Uterus (tissue), 4 donors: ENCODE measurements around the gene TMEM242. TPM values are rescaled to one million over a fixed set of nuclear protein-coding genes. Genes with fewer than 3 reads are reported as not detected.

Source experiments
- DNase-seq, 2 donors: peaks; one replicate each; pipeline ENCODE4 v3.0.0-alpha.2; 2019 to 2020
- H3K27ac ChIP-seq, 2 donors: fragments of 200-600 bp; sonication (generic); 1 replicate in 1 of 2; 2 replicates in 1 of 2; pipeline ENCODE4 v1.5.1; 2016 to 2018
- H3K27me3 ChIP-seq, 2 donors: fragments of 200-600 bp; sonication (generic); one replicate each; pipeline ENCODE4 v1.5.1; 2018 to 2019; ENCODE audit warnings: control low read depth in 1 of 2
- H3K36me3 ChIP-seq, 2 donors: fragments of 200-600 bp; sonication (generic); one replicate each; pipeline ENCODE4 v1.5.1; 2019; ENCODE audit warnings: control low read depth in 1 of 2
- H3K4me1 ChIP-seq, 2 donors: fragments of 200-600 bp; sonication (generic); one replicate each; pipeline ENCODE4 v1.5.1; 2018 to 2019; ENCODE audit warnings: control low read depth in 1 of 2
- H3K4me3 ChIP-seq, 2 donors: fragments of 200-600 bp; sonication (generic); 1 replicate in 1 of 2; 2 replicates in 1 of 2; pipeline ENCODE4 v1.5.1; 2018 to 2019; ENCODE audit warnings: mild to moderate bottlenecking in 1 of 2
- H3K9me3 ChIP-seq, 2 donors: fragments of 200-600 bp; sonication (generic); one replicate each; pipeline ENCODE4 v1.5.1; 2019; ENCODE audit warnings: control low read depth in 1 of 2
- CTCF ChIP-seq, 4 experiments: fragments of 200-600 bp in 2 of 4; fragments of 450-650 bp in 2 of 4; sonication (generic) in 2 of 4; IDR thresholded peaks; one replicate each; pipeline ENCODE4 v1.5.1; 2016 to 2019; ENCODE audit warnings: antibody characterized with exemption in 4 of 4, mild to moderate bottlenecking in 2 of 4, moderate library complexity in 1 of 4
- POLR2A ChIP-seq, 2 donors: fragments of 450-650 bp; IDR thresholded peaks; one replicate each; pipeline ENCODE4 v1.6.1; 2016; ENCODE audit warnings: antibody characterized with exemption in 2 of 2, mild to moderate bottlenecking in 1 of 2, moderate library complexity in 1 of 2
- intact Hi-C: fragments of 100-400 bp; cut with DNase I; formaldehyde crosslinking; loops from one replicate; pipeline ENCODE4 v1.15.1; 2023; ENCODE audit warnings: low total_unique reads
- total RNA-seq, 4 donors: library from RNA; depleted of rRNA in 3 of 4; stranded (reverse); fragments of >200 nt in 3 of 4; gene quantifications; one replicate each; pipeline versions ENCODE4 v1.1.0 to v1.2.4, GENCODE V29; 2014 to 2023
- donor health status: DM: yes; HTN: yes; CAD: no.

Gene TMEM242
- total RNA-seq, 4 donors from 2014 or later, result 3.3 to 14.2 (median 11.8) TPM

- no peak for DNase-seq
- H3K27ac ChIP-seq, result no peak overlapping the region
- H3K27me3 ChIP-seq, result no peaks in the 10 kb centered on the region
- no peak overlapping the region for H3K4me3 ChIP-seq
- H3K4me1 ChIP-seq, result no peaks in the 10 kb centered on the region
- H3K36me3 ChIP-seq, result no peaks in the 10 kb centered on the region
- H3K9me3 ChIP-seq, result no peaks in the 10 kb centered on the region
- TF ChIP-seq POLR2A (IDR thresholded peaks at IDR 0.05), result no peak
- TF ChIP-seq CTCF (IDR thresholded peaks at IDR 0.05), result no peak
- intact Hi-C loops, result no loop called here
These were observed 70.3 kb downstream of the TMEM242 start for GRCh38 chr6:157253017-157253416.

- H3K27me3 ChIP-seq, result no peaks in the 10 kb centered on the region
- H3K27ac ChIP-seq, result no peak overlapping the region
- TF ChIP-seq CTCF (IDR thresholded peaks at IDR 0.05), result no peak
- TF ChIP-seq POLR2A (IDR thresholded peaks at IDR 0.05), result no peak
- no peaks in the 10 kb centered on the region for H3K9me3 ChIP-seq
- no peaks in the 10 kb centered on the region for H3K36me3 ChIP-seq
- intact Hi-C loops, result no loop called here
- H3K4me3 ChIP-seq, result no peak overlapping the region
- no peaks in the 10 kb centered on the region for H3K4me1 ChIP-seq
- DNase-seq, result no peak
These were observed 71.6 kb downstream of the TMEM242 start for GRCh38 chr6:157251586-157252247.

GRCh38 chr6:157249826-157250225 is 73.5 kb downstream of the TMEM242 start:
- Histone ChIP-seq H3K4me3 (no peak overlapping the region), H3K36me3 (no peaks in the 10 kb centered on the region), H3K27ac (no peak overlapping the region), H3K4me1 (peaks cover 0 to 11% of the 10 kb centered on the region in 2 donors), H3K9me3 (no peaks in the 10 kb centered on the region), H3K27me3 (no peaks in the 10 kb centered on the region)
- DNase-seq, result no peak
- no peak for TF ChIP-seq POLR2A (IDR thresholded peaks at IDR 0.05)
- no peak for TF ChIP-seq CTCF (IDR thresholded peaks at IDR 0.05)
- intact Hi-C loops, result no loop called here

- no peaks in the 10 kb centered on the region for H3K36me3 ChIP-seq
- DNase-seq, result no peak
- H3K4me3 ChIP-seq, result no peak overlapping the region
- intact Hi-C loops, result no loop called here
- TF ChIP-seq POLR2A (IDR thresholded peaks at IDR 0.05) (no peak), CTCF (IDR thresholded peaks at IDR 0.05) (no peak)
- peaks cover 0 to 11% of the 10 kb centered on the region in 2 donors for H3K4me1 ChIP-seq
- H3K9me3 ChIP-seq, result no peaks in the 10 kb centered on the region
- no peaks in the 10 kb centered on the region for H3K27me3 ChIP-seq
- no peak overlapping the region for H3K27ac ChIP-seq
These were observed 75.1 kb downstream of the TMEM242 start for GRCh38 chr6:157248264-157248663.

- no peaks in the 10 kb centered on the region for H3K36me3 ChIP-seq
- TF ChIP-seq CTCF (IDR thresholded peaks at IDR 0.05), result no peak
- TF ChIP-seq POLR2A (IDR thresholded peaks at IDR 0.05), result no peak
- H3K9me3 ChIP-seq, result no peaks in the 10 kb centered on the region
- no peaks in the 10 kb centered on the region for H3K27me3 ChIP-seq
- peaks cover 0 to 11% of the 10 kb centered on the region in 2 donors for H3K4me1 ChIP-seq
- no peak for DNase-seq
- peak overlapping the region in 1 of 2 donors; percentile 79 for H3K27ac ChIP-seq
- intact Hi-C loops, result no loop called here
- no peak overlapping the region for H3K4me3 ChIP-seq
These were observed 76.4 kb downstream of the TMEM242 start for GRCh38 chr6:157246771-157247484.
